UCSD-AML1 (cell line): ENCODE measurements around the gene PRR36.

Source experiments
- DNase-seq: peaks from one replicate; lab custom pipeline; 2025; ENCODE audit not compliant: unreplicated experiment; lab: John Stamatoyannopoulos, UW

Gene PRR36

DNA sequence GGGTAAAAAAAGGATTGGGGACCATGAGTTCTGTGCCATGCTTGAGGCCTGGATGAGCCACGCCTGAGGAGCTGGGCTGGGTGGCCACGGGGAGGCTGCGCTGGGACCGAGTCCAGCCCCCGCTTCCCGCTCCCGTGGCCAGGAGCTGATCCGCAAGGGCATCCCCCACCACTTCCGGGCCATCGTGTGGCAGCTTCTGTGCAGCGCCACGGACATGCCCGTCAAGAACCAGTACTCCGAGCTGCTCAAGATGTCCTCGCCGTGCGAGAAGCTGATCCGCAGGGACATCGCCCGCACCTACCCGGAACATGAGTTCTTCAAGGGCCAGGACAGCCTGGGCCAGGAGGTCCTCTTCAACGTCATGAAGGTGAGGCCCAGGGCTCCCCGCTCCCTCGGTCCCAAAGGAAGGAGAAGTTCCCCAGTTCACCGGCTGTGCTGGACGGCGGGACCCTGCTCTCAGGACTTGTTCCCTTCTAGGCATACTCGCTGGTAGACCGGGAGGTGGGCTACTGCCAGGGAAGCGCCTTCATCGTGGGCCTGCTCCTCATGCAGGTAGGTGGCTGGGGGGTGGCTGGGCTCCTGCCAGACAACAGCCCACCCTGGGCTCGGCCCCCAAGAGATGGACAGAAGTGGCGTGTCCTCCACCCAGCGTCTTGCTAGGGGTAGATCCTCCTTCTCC, 25.3 kb downstream of the PRR36 start:
- no peak for DNase-seq

DNA sequence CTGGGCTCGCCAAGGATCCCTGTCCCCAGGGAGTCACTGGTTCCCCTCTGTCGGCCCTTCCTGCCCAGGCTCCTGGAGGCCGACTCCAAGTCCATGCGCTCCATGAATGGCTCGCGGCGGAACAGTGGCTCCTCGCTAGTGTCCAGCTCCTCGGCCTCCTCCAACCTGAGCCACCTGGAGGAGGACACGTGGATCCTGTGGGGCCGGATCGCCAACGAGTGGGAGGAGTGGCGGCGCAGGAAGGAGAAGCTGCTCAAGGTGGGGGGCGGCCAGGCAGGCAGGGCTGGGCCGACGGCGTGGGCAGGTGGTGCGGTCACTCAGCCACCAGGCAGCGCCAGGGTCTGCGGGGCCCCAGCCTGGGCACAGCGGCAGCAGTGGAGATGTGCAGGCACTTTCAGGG, 26.5 kb downstream of the PRR36 start:
- DNase-seq = no peak

DNA sequence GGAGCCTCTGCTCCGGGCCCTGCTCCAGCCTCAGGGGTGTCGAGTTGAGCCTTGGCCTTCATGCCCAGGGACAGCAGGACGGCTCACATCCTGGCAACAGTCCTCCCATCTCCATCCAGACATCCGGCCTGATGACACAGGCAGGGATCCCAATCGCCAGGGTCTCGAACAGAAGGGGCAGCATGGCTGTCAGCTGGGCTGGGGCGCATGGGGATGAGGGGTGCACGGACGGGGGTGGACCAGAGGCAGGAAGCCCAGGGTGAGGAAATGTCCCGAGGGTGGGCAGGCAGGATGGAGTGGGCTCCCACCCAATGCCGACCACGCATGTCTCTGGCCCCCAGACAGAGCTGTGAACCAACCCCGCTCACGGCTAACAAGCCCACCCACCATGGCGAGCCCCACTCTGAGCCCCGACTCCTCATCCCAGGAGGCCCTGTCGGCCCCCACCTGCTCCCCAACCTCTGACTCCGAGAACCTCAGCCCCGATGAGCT, 28.0 kb downstream of the PRR36 start:
- DNase-seq = no peak

DNA sequence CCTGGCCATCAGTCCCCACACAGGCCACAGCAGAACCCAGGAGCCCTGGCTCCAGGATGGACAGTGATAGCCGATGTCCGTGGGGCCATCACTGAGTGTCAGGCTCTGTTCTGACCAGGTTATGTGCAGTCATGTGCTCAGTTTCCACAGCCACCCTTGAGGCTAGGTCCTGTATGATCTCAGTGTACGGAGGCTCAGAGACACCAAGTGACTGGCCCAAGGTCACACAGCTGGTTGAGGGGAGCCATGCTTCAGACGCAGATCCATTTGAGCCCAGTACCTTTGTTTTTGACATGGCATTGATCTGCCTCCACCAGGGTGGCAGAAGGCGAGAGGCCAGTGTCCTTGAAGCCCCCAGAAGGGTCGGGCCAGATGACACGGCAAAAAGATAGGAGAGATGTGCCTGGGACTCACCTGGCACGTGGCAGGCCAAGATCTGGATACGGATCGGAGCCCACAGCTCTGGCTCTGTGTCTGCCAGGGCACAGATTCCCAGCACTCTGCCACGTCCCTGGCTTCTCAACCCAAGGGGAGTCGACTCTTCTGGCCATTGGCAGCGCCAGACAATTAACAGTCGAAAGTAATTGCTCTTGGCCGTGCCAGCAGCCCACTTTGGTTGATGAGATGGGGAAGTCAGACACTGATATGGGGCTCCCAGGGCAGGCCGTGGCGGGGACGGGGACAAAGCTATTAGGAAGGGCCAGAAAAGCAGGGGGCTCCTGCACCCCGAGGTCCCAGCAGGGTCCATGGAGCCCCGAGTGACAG, 28.6 kb downstream of the PRR36 start:
- DNase-seq = no peak

DNA sequence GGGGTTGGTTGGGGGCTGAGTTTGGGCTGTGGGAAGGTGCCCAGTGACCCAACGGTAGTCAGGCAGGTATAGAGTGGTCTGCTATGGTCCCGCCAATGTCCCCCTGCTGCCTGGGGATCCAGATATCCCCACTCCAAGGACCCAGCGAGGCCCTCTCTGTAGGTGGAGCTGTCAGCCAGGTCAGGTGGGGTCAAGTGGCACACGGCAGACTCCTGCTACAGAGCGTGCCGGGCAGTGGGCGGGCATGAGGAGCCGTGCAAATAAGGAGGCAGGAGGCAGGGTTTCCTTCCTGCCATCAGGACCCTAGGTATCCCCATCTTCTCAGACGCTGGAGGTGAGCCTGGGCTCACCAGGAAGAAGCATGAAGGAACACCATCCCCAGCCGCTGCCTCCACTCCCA, 29.2 kb downstream of the PRR36 start:
- DNase-seq = no peak

DNA sequence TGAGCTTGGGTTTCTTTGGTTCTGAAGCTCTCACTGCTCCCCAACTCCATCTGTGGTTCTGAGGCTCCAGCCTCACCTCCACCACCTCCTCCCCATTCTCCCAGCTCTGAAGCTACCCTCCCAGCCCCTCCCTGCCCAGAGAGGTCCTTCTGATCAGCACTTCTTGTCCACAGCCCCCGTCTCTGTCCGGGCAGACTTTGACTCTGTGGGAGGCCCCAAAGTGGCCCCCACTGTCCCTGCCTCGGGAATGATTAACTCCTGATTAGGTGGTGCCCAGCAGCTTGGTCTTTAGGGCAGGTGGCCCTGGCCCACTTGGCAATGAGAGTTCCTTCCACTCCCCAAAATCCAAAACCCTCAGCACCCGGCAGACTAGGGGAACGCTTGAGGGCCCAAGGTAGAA, 29.8 kb downstream of the PRR36 start:
- no peak for DNase-seq

DNA sequence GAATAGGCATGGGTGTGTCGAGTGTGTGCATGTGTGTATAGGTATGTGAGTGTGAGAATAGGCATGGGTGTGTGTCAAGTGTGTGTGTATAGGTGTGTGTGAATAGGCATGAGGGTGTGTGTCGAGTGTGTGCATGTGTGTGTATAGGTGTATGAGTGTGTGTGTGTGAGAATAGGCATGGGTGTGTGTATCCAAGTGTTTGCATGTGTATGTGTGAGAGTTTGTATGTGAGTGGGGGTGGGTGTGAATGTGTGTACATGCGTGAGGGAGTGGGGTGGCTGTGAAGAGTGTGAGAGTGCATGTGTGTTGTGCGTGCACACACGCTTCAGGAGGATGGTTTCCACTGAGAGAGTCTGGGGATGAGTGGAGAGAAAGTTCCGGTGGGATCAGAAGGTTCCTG, 30.7 kb downstream of the PRR36 start:
- DNase-seq = no peak

DNA sequence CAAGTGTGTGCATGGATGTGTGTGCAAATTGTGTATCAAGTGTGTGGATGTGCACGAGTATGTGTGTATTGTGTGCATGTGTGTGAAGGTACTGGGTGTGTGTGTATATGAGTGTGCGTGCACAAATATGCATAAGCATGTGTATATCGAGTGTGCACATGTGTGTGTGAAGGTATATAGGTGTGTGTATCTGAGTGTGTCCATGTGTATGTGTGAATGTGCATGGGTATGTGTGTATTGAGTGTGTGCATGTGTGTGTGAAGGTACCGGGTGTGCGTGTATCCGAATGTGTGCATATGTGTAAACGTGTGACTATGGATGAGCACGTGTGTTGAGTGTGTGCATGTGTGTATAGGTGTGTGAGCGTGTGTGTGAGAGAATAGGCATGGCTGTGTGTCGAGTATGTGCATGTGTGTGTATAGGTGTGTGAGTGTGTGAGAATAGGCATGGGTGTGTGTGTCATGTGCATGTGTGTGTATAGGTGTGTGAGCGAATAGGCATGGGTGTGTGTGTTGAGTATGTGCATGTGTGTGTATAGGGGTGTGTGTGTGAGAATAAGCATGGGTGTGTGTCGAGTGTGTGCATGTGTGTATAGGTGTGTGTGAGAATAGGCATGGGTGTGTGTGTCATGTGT, 31.4 kb downstream of the PRR36 start:
- DNase-seq = no peak

DNA sequence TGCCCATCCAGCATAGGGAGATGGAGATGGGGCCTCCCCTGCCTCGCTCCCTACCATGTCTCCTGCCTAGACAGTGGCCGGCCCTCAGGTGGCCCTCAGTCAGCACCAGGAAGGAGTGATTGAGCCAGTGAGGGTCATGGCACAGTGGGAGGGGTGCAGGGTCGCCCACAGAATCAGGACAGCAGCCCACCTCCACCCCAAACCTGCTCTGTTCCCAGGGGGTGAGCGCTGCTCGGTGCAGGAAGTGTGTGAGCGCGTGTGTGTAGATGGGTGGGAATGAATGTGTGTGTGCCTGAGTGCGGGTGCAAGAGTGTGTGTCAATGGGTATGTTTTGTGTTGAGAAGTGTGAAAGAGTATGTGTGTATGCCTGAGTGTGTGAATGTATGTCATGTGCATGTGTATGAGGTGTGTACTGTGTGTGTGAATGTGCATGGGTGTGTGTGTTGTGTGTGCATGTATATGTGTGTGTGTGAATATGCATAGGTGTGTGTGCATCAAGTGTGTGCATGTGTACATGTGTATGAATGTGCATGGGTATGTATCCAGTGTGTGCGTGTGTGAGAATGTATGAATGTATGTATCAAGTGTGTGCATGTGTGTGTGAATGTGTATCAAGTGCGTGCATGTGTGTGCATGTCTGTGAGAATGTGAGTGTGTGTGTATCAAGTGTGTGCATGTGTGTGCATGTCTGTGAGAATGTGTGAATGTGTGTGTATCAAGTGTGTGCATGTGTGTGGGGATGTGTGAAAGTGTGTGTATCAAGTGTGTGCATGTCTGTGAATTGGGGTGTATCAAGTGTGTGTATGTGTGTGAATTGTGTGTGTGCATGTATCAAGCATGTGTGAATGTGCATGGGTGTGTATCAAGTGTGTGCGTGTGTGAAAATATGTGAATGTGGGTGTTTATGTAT, 32.2 kb downstream of the PRR36 start:
- no peak for DNase-seq

DNA sequence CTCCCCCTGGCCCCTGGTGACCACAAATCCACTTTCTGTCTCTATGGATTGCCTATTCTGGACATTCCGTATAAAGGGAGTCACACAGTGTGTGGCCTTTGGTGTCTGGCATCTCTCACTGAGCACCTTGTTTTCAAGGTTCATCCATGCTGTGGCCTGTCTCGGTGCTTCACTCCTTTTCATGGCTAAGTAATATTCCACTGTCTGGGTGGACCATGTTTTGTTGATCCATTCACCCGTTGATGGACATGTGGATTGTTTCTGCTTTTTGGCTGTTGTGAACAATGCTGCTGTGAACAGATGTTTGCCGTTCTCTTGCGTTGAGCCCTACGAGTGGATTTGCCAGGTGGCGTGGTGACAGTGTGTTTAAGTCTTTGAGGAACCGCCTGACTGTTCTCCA, 33.6 kb downstream of the PRR36 start:
- DNase-seq = no peak

DNA sequence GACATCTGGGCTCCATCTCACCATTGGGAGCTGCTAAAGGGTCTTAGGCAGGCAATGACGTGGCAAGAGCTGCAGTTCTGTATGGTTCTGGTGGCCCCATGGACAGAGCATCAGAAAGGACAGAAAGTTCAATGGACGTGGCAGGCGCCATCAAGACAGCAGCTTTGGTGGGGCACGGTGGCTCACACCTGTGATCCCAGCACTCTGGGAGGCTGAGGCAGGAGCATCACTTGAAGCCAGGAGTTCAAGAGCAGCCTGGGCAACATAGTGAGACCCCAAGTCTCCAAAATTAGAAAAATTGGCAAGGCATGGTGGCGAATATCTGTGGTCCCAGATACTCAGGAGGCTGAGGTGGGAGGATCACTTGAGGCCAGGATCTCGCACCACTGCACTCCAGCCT, 34.7 kb downstream of the PRR36 start:
- DNase-seq = no peak

DNA sequence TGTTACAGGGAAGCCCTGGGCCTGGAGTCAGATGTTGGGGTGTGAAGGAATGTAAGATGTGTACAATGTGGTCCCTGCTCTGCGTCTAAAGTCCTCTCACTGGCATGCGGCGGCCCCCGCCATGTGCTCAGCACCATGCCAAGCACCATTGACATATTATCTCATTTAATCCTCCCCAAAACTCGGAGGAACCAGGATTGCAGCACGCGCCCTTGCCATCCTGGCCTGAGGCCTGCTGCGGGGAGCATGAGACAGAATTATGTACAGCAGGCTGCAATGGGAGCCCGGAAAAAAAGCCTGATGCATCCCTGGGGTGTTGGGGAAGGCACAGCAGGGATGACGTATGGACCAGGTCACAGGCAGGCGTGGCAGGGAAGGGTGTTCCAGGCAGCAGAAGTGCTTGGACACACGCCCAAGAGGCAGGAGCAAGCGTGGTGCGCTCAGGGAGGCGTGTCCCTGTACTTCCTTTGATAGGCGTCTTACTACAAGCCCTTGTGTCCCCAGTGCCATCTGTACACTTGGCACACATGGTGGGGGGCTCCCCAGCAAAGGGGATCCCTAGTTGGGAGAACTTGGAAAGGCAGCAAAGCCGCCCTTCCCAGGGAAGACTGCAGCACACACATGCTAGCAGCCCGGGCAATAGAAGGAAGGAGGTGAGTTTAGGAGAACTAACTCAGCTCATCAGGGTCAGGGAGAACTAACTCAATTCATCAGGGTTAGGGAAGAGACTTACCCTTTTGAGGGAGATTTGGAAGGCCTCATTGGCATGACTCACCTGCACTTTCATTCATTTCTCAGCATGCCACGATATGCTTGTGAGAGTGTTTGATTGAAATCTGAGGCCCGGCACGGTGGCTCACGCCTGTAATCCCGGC, 40.7 kb downstream of the PRR36 start:
- DNase-seq = no peak

DNA sequence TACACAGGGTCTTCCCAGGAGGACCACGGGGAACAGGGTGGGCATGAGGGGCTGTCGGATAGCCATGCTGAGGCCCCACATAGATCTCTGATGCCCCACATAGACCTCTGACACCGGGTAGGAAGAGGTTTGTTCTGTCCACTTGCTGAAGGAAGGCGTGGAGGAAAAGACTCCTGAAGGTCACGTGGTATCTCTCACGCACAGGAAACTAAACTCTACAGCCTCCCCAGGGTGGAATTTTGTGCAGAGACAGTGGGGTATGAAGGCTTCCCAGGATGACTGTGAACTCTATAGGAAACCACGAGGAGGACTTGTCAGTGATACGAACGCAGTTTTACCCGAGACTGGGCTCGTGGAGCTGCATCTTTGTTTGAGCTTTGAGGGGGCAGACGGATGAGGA, 41.4 kb downstream of the PRR36 start:
- no peak for DNase-seq

DNA sequence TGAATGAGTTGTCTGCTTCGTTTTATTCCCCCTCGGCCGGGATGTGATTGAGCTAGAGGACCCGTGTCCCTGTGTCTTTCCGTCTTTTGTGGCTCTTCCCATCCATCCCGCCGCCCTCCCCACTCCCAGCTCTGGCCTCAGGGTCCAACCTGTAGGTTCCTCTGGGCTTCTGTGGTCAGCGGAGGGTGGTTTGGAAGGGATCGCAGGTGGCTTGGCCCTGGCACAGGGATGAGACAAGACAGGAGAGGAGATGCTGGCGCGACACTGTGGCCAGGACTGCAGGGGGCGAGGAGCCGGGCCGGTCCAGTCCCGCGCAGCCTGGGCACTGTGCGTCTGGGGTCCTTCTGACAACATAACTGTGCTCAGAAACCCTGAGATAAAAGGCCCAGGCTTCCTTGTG, 42.2 kb downstream of the PRR36 start:
- no peak for DNase-seq

DNA sequence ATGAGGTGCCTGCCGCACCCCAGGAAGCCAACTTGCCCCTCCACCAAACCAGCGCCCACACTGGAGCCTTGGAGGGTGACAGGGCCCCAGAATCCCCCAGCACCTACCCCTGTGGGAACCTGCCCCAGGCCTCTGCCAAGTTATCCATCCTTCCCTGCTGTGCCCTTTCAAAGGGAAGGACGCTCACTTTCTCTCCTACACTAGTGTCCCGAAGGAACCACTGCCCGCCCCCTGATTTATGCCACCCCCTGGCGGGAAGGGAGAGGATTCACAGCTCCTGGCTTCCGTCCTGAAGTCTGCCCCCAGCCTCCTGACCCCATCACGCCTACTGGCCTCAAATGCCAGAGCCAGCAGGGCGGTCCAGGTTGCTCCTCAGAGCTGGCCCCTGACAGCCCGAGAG, 42.7 kb downstream of the PRR36 start:
- no peak for DNase-seq

DNA sequence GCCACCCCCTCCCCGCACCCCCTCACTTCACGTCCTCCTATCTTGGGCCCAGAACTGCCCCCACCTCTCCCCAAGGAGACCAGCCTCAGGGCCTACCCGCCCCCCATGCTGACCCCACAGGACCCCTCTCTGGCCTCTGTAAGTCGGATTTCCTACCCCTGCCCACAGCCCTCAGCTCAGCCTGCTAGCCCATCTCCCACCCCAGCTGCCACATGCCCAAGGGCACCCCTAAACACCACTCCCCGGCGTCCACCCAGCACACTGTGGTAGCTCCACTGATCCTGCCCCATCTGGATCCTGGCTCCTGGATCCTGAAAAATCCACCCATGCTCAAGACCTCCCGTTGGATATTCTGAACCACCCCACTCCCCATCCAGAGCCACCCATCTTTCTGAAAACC, 43.4 kb downstream of the PRR36 start:
- no peak for DNase-seq

DNA sequence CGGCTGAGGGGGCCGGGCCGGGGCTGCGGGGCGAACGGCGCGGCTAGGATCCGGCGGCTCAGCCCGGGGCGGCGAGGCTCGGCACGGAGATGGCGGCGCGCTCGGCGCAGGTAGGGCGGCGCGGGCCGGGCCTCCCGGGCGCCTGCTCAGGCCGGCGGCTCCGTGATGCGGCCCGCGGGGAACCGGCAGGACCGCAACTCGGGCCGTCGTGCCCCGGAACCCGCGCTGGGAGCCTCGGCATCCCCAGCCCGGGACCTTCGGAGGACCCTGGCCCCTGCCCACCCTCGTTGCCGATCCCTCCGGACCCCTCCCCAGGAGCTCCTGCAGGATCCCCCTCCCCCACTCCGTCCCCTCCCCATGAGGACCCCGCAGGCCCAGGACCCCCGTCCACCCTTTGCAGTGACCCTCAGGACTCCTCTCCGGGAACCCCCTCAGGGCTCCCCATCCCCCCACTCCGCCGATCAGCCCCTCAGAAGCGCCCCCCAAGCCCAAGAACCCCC, 43.9 kb downstream of the PRR36 start:
- no peak for DNase-seq

DNA sequence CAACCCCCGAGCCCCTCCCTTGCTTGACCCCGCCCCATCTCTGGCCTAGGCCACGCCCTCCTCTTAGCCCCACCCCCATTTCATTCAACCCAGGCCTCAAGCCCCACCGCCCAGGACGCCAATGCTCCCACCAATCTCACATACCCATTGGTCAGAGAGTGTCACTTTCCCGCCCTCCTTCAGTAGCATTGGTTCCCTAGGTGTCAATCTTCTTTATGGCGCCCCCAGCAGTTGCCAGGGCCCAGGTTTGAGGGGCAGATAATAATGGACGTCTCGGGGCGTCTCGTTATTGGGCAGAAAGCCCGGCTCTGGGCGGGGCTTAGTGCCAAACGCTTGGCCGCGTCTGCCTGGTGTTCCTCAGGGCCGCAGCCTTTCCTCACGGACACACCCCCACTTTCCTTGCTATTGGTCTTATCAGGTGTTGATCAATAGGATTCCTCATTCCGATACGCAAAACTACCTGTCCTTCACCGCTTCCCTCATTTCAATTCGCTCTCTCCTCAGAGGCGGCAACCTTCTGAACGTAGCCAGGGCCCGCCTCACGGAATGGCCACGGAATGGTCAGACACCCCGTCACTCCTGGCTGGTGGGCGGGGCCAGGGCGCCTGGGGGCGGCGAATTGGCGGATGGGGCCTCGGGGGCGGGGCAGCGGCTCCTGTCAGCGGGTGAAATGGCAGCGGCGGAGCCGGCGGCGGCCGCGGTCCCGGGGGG, 44.5 kb downstream of the PRR36 start, which contains the start of gene EVI5L:
TSS of gene EVI5L (plus strand) at position 658 of the 711 bp plus-strand sequence. CDS start 16,325 bp downstream, outside the sequence.
- DNase-seq = peak; percentile 100

DNA sequence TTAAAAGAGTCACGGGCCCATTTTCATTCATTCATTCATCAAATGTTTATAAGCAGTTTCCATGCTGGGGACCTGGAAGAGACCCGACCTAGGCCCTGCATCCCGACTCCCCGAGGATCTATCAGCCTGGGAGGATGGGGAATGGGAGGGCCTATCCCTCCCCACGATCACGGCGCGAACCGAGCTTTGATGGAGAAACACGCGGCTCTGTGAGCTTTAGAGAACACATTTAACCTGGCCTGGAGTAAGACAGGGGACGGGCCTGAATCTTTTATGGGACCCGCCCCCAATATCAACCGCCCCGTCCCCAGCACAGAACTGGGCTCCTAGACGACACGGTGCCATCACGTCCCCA, 45.0 kb downstream of the PRR36 start:
- no peak for DNase-seq
